KOPT-K1 (cell line): Measurements from ENCODE around the gene PTN.
"Not testable (repeated sequence)": the region's sequence is repeated elsewhere in the genome, so short reads cannot be mapped to it uniquely, and the experiment has no call there.

Experiments
- H3K27ac ChIP-seq: fragments of 200-600 bp; sonication (generic); 2 replicates; pipeline ENCODE4 v1.5.1; 2016; ENCODE audit warnings: antibody characterized with exemption, mild to moderate bottlenecking, low read depth, low read length; ENCODE audit not compliant: poor library complexity, severe bottlenecking
- H3K36me3 ChIP-seq: fragments of 200-600 bp; sonication (generic); 2 replicates; pipeline ENCODE4 v1.5.1; 2017; ENCODE audit warnings: antibody characterized with exemption, mild to moderate bottlenecking, low read length, moderate library complexity; ENCODE audit not compliant: insufficient read depth
- H3K9me3 ChIP-seq: fragments of 200-600 bp; sonication (generic); 2 replicates; pipeline ENCODE4 v1.5.1; 2017; ENCODE audit warnings: antibody characterized with exemption, low read length, mild to moderate bottlenecking; ENCODE audit not compliant: insufficient read depth, poor library complexity, severe bottlenecking

The PTN gene

DNA sequence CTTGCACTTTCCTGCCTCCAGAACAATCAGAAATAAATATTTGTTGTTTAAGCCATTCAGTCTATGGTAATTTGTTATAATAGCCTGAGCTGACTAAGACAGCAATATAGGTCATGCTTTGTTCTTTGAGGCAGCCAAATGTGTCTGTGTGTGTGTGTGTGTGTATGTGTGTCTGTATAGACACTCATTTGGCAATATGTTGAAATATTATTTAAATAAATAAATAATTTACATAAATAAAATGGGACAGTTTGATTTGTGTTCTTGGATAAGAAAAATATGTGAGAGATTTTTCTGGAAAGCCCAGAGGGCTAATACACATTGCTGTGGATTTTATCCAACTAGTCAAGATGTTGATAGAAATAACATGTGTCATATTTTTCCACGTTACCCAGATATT, 140.2 kb downstream of the PTN start:
- Histone ChIP-seq H3K9me3 (no peaks in the 10 kb centered on the region), H3K27ac (no peak overlapping the region), H3K36me3 (no peaks in the 10 kb centered on the region)

GRCh38 chr7:137196648-137197047, 146.9 kb downstream of the PTN start:
- Histone ChIP-seq H3K9me3 (no peaks in the 10 kb centered on the region), H3K36me3 (no peaks in the 10 kb centered on the region), H3K27ac (no peak overlapping the region)

GRCh38 chr7:137195996-137196395, 147.5 kb downstream of the PTN start:
- Histone ChIP-seq H3K27ac (no peak overlapping the region), H3K9me3 (no peaks in the 10 kb centered on the region), H3K36me3 (no peaks in the 10 kb centered on the region)

DNA sequence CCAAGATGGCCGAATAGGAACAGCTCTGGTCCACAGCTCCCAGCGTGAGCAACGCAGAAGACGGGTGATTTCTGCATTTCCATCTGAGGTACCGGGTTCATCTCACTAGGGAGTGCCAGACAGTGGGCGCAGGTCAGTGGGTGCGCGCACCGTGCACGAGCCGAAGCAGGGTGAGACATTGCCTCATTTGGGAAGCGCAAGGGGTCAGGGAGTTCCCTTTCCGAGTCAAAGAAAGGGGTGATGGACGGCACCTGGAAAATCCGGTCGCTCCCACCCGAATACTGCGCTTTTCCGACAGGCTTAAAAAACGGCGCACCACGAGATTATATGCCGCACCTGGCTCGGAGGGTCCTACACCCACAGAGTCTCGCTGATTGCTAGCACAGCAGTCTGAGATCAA, 161.9 kb downstream of the PTN start:
- not testable (repeated sequence) for H3K27ac ChIP-seq, H3K36me3 ChIP-seq, H3K9me3 ChIP-seq
